ENCODE data around the gene GRIK4. TPM values are rescaled to one million over a fixed set of nuclear protein-coding genes. Genes with fewer than 3 reads are reported as not detected.

The GRIK4 gene
- polyA plus RNA-seq, 1 experiment, result not detected

- CTCF ChIA-PET, result interaction anchor here (0.7 kb wide), 1 partner anchor 119 kb away, joined by 3 read pairs; no protein-coding TSS in a partner anchor
- no peaks in the 10 kb centered on the region for H3K36me3 ChIP-seq (ENCODE audit: control insufficient read depth, insufficient read depth, low read length)
- DNase-seq (ENCODE audit: low read depth), result no peak
- no peak for TF ChIP-seq CTCF (IDR thresholded peaks at IDR 0.05; ENCODE audit: insufficient read depth, low read depth, low read length)
- H3K27me3 ChIP-seq (ENCODE audit: control insufficient read depth, insufficient read depth, low read length), result peaks cover 1% of the 10 kb centered on the region
- H3K4me3 ChIP-seq (ENCODE audit: low read depth, low read length), result no peak overlapping the region
- POLR2A ChIA-PET, result no interaction called here
Measured at GRCh38 chr11:120566176-120566575, 54.6 kb downstream of the GRIK4 start.

GRCh38 chr11:120568572-120569307, 57.2 kb downstream of the GRIK4 start:
- DNase-seq (ENCODE audit: low read depth), result no peak
- ChIA-PET CTCF (no interaction called here), POLR2A (interaction anchor here (0.7 kb wide), 1 partner anchor 21 kb away, joined by 3 read pairs; no protein-coding TSS in a partner anchor)
- H3K4me3 ChIP-seq (ENCODE audit: low read depth, low read length), result no peak overlapping the region
- H3K27me3 ChIP-seq (ENCODE audit: control insufficient read depth, insufficient read depth, low read length), result peaks cover 3% of the 10 kb centered on the region
- no peak for TF ChIP-seq CTCF (IDR thresholded peaks at IDR 0.05; ENCODE audit: insufficient read depth, low read depth, low read length)
- H3K36me3 ChIP-seq (ENCODE audit: control insufficient read depth, insufficient read depth, low read length), result no peaks in the 10 kb centered on the region

- POLR2A ChIA-PET, result interaction anchor here (0.7 kb wide), 1 partner anchor 22 kb away, joined by 3 read pairs; no protein-coding TSS in a partner anchor
- H3K4me3 ChIP-seq (ENCODE audit: low read depth, low read length), result no peak overlapping the region
- H3K27me3 ChIP-seq (ENCODE audit: control insufficient read depth, insufficient read depth, low read length), result peaks cover 2% of the 10 kb centered on the region; the same call in 1 of the 2 replicates
- DNase-seq (ENCODE audit: low read depth), result no peak
- TF ChIP-seq CTCF (IDR thresholded peaks at IDR 0.05; ENCODE audit: insufficient read depth, low read depth, low read length), result no peak
- CTCF ChIA-PET, result no interaction called here
- no peaks in the 10 kb centered on the region for H3K36me3 ChIP-seq (ENCODE audit: control insufficient read depth, insufficient read depth, low read length)
Measured at GRCh38 chr11:120569861-120570260, 58.3 kb downstream of the GRIK4 start.

GRCh38 chr11:120571476-120571875, 59.9 kb downstream of the GRIK4 start:
- no peaks in the 10 kb centered on the region for H3K36me3 ChIP-seq (ENCODE audit: control insufficient read depth, insufficient read depth, low read length)
- H3K27me3 ChIP-seq (ENCODE audit: control insufficient read depth, insufficient read depth, low read length), result peaks cover 2% of the 10 kb centered on the region; the same call in 1 of the 2 replicates
- no peak overlapping the region for H3K4me3 ChIP-seq (ENCODE audit: low read depth, low read length)
- ChIA-PET CTCF (no interaction called here), POLR2A (no interaction called here)
- DNase-seq (ENCODE audit: low read depth), result no peak
- no peak for TF ChIP-seq CTCF (IDR thresholded peaks at IDR 0.05; ENCODE audit: insufficient read depth, low read depth, low read length)

GRCh38 chr11:120573756-120574354, 62.3 kb downstream of the GRIK4 start:
- H3K36me3 ChIP-seq (ENCODE audit: control insufficient read depth, insufficient read depth, low read length), result no peaks in the 10 kb centered on the region
- H3K4me3 ChIP-seq (ENCODE audit: low read depth, low read length), result no peak overlapping the region
- CTCF ChIA-PET, result interaction anchor here (0.6 to 1.5 kb wide), 2 partner anchors 10 to 114 kb away, joined by 3 read pairs; no protein-coding TSS in a partner anchor
- TF ChIP-seq CTCF (IDR thresholded peaks at IDR 0.05; ENCODE audit: insufficient read depth, low read depth, low read length), result no peak
- POLR2A ChIA-PET, result no interaction called here
- H3K27me3 ChIP-seq (ENCODE audit: control insufficient read depth, insufficient read depth, low read length), result peaks cover 2% of the 10 kb centered on the region; the same call in 1 of the 2 replicates
- no peak for DNase-seq (ENCODE audit: low read depth)

Measured in BJ (cell line).